Activated T-cell treated with anti-CD3 and anti-CD28 coated beads, Interleukin-2, amount 50 U/mL, for 48 hours (primary cell): ENCODE data around the gene NOL6.
"Not testable (repeated sequence)": the region's sequence is repeated elsewhere in the genome, so short reads cannot be mapped to it uniquely, and the experiment has no call there.

Experiments used
- DNase-seq, 2 experiments: peaks; one replicate each; pipeline ENCODE4 v3.0.0-alpha.2; 2020

Gene NOL6

DNA sequence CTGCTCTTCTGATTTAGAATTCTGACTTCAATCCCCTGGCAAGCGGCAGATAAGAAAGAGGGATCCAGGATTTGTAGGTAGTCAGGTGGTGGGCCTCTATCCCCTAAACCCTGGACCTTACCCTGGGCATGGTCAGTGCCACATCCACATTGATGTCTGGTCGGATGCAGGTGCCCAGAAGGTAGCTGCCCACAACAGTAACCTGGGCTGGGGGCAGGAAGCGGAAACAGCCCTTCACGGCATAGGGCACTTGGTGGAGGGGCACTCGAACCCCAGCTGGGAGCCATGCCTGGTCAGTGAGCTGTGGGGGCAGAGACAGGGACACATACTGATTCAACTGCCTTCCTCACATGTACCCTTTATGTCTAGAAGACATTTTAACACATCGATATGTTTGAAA, 3.8 kb downstream of the NOL6 start:
- peak in 1 of 2 experiments; percentile 11 for DNase-seq

DNA sequence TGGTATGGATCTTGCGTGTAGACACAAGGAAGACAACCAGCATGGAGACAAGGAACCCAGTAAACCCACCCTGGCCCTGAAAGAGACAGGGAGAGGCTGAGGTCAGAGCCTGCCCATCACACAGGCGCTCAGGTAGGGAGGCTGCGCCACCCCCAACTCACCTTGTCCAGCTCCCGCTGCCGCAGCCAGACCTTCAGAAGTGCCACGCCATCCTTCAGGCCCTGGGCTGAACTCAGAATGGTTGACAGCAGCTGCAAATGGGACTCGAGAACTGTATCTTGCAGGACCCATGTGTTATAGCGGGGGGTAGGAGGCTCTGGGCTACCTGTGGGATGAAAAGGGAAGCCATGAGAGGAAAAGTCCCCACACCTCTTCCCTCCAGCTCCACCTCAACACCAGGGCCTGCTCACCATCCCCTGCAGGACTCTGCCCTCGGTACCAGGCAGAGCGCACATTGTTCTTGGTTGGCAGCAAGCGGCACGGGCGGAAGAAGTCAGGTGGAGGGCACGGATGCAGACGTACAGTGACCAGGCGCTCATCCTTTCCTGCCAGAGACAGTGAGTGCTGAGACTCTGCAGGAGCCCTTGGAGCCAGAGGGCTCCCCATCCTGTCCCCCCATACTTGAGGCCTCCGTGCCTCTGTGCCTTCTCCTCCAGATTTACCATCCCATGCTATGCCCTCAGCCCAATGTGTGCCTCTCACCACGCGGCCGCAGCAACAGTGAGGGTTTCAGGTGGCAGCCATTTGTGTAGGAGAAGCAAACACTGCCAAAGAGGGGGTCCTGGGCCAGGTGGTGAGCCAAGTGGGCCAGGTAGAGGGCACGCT, 4.7 kb downstream of the NOL6 start:
- no peak for DNase-seq

DNA sequence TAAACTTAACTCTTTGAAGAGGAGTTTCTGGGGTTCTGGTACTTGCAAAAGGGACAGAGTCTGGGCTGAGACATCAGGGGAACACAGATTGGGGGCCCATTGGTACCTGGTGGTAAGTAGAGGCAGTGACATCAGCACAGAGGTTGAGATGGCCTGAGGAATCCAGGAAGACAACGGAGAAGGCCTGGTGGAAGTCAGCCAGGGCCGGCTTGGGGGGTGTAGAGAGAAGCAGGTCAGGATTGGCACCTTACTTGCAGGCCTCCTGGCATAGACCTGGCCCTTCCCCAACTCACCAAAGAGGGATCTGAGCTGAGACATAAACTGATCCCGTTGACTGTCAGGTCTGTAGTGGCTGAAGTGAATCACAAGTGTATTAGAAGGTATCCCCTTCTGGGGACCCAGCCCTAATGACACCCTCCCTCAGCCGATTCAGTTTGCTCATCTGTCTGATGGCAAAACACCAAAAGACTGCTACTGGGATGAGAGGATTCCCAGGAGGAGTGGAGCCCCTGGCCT, 5.5 kb downstream of the NOL6 start:
- no peak for DNase-seq

DNA sequence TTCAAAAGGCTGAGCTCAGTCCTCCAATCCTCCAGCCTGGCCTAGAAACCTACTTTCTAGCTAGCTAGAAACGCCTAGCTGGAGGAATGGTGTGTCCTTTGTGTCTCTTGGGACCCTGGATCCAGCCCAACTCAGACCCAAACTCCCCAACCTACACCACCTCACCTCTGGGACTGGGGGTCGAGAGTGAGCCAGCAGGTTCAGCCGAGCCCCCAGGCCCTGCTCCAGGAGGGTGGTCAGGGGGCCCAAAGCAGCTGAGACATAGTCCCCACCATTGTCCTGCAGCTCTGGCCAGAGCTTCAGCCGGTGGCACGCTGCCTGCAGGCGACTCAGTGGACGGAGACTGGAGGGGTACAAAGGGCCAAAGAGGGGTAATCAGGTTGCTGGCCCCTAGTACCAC, 6.2 kb downstream of the NOL6 start:
- peak in 1 of 2 experiments; percentile 14 for DNase-seq

DNA sequence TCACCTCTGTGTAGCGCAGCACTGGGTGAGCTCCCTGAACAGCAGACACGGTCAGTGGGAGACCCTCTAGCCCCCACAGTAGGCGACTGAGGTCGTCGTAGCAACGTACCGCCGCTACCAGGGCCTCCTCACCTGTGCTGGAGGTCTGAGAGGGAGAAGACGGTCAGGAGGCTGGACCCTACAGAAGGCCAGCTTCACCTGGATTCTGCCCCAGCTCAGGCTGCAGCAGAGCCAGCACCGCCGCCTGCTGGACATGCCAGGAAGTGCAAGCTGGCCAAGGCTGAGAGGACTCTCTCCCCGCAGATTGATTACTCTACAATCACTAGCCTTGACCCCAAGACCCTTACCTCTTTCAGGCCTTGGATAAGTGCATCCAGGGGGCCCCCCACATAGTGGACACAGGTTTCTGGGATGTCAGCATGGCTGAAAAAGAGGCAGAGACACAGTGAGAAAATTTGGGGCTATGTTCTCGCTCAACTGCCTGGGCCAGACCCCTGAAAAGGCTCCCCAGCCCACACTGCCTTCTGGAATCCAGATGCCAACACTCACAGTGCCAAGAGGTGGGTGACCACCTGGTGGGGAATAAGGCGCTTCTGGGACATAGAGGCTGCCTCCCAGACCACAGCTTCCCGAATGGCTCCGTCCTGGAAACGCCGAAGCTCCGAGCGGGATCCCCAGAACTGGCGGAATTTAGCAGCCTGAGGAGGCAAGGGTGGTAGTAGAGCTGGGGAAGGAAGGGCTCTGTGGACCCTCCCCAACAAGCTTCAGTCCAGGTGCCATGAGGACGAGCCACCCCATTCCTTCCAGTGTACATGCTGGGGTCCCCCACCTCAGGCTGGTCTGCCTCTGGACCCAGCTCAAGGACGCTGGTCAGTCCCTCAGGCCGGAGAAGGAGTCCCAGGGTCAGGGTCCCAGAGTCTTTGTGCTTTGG, 6.9 kb downstream of the NOL6 start:
- DNase-seq = peak; percentile 86

DNA sequence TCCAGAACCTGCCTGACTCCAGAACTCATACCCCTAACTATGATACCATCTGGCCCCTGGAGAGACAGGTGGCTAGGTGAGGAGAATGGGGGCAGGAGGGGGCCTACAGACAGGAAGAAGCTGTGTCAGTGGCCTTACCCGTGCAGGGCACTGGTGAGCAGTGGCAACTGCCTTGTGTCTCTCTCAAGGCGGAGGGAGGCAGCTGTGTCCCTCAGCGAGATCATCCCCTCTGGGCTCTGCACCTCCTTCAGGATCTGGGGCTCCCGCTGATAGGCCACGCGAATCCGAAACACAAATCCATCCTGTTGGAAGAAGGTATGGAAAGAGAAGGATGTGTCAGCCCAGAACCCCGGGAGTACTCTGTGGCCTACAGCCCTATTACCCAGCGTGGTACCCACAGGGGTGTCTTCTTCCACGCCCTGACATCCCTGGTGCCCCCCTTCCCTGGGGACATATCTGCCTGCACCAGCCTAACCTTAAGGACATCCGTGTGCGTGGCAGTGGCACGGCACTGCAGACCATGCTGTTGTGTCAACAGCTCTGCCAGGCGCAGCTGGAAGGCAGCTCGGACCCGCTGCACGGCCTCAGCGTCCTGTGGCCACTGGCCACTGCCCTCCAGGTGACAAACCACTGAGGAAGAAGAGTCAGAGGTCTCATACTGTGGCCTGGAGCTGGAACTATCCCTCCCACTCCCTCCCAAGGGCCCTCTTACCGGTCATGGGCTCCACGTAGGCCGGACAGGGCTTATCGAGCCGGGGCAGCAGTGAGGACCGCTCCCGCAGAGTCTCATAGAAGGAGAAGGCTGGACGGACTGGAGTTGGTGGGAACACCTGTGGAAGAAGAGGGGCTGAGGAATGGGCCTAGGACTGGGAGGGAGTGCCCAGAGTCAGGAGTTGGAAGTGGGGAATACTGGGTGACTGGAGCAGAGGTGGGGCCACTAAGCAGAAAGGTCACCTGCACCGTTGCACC, 7.8 kb downstream of the NOL6 start:
- peak in 1 of 2 experiments; percentile 12 for DNase-seq

DNA sequence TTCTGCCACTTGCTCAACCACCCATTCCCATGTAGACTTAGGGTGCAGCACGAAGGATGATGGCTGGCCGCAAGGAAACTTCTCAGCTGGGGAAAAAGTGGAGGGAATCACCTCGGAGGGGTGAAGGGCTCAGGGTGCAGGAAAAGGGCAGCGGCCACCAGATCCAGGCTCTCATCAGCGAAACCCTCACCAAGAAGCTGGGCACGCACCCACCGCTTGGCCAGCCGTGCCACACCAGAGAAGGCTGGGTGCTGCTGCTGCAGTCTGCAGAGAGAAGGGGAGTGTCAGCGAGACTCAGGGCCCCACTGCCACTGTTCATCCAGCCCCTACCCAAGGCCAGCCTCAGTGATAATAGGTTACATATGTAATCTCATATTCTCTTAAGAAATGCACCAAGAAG, 8.6 kb downstream of the NOL6 start:
- DNase-seq = no peak

DNA sequence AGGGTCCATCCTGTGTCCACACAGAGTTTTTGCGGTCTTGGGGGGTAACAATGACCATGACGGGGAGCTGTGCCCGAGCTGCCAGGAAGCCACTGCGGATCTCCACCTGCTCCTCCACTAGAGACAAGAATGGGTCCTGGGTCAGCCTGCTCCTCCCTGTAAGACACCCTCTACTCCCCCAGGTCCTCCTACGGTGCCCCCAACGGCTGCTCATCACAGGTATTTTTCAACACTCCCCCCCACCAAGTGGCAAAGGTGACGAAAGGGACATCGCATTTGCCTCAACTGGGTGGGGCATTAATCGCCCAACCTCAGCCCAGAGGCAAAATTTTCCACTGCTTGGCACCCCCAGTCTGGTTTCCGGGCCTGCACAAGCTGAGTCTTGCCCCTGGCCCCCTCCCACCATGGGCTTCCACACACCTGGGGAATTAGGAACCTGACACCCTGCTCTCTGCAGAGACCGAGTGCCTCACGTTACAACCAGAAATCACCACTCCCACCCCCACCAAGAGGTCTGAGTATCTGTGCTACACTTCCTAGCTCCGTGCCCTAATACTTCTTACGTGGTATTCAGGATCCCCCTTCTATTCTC, 9.6 kb downstream of the NOL6 start:
- no peak for DNase-seq

DNA sequence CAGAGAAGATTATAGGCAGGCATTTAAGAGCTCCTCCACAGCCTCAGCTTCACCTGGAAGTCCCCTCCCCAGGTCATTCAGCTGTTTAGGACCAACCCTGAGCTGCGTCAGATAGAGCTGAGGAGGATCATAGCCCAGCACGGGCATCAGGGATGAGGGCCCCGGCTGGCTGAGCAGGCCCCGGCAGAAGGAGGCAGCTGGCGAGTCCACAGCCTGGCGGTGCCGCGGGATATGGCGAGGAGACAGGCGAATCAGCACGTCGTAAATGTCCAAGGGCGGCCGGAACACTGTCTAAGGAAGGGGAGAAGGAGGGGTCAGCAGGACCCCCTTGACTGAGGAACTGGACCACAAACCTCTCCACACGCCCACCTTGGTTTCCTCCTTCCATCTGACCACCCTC, 10.6 kb downstream of the NOL6 start:
- no peak for DNase-seq

DNA sequence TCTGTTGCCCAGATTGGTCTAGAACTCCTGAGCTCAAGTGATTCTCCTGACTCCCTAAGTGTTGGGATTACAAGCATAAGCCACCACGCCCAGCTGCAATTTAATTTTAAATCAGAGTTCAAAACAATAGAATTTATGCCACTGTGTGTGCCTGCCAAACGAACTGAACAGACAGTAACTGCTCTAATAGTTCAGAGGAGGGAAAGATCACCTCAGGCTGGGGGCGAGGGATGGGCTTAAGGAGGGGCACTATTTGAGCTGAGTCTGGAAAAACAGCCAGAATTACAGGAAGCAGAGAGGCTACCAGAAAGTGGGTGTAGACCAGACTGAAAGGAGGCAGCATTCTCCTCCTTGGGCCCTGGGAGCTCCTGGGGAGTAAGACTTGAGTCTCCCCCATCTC, 12.2 kb downstream of the NOL6 start:
- no peak for DNase-seq

DNA sequence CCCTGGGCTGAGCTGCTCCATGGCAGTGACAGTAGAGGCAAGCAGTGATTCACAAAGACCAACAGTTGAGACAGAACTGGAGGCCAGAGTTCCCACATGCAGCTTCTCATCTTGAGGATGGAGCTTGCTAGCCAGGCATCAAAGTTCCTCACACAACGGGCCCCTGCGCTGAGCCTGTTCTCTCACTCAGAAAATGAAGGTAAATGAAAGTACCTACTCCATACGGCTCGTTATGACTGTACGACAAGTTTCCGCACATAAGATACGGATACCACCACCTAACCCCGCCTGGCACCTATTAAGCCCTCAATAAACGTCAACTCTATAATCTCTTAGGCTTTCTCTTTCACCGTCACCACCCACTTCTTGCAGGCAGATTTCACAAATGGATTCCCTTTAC, 12.9 kb downstream of the NOL6 start:
- no peak for DNase-seq

DNA sequence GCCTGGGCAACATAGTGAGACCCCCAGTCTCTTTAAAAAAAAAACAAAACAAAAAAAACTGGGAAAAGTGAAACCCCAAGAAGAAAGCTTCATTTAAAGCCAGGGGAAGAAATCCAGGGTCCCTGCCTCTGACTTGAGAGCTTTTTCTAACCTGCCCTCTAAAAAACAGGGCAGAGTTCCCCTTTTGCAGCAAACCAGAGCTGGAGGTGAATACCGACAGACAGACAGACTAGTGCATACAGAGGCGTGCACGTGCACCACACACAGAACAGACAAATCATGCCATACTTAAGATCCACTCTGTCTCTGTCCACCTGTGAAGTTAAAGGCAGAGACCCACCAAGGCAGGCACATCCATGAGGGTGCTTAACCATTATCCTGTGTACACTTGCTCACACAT, 14.6 kb downstream of the NOL6 start:
- no peak for DNase-seq

DNA sequence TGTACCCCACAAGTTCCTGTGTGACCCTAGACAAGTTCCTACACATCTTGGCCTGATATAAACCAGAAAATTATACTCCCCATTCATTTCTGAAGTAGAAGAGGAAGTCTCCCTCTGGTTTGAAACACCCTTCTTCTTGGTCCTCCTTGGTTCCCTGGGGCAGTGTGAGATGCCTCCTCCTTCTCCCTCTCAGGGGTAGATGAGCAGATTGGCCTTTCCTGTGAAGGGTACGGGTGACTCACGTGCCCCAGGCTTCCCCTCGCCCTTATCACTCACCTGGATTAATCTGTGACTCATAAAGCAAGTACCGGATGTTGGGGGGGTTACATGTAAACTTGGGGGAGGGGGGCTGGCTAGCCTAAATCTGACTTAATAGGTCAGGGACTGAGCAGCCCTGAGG, 15.3 kb downstream of the NOL6 start:
- DNase-seq = peak; percentile 65 to 68

DNA sequence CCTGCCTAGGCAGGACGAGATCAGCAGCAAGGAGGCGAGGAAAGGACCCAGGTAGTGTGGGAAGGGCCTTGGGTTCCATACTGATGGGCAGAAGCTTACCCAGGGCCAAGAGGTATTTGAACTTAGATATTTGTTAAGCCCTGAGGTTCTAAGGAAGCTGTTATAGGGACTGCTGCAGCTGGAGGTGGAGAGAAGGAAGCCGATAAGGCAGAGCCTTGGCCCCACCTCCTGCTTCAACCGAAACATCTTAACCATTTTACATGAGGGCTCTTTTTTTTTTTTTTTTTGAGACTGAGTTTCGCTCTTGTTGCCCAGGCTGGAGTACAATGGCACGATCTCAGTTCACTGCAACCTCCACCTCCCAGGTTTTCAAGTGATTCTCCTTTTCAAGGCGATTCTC, 17.8 kb downstream of the NOL6 start:
- DNase-seq = peak in 1 of 2 experiments; percentile 37

DNA sequence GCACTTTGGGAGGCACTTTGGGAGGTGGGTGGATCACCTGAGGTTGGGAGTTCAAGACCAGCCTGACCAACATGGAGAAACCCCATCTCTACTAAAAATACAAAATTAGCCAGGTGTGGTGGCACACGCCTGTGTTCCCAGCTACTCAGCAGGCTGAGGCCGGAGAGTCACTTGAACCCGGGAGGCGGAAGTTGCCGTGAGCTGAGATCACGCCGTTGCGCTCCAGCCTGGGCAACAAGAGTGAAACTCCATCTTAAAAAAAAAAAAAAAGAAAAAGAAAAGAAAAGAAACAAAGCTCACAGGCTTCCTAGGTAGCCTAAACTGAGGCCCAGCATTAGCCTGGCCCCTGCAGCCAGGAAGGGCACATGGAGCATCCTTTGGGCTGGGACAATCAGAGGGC, 18.3 kb downstream of the NOL6 start:
- not testable (repeated sequence) for DNase-seq

DNA sequence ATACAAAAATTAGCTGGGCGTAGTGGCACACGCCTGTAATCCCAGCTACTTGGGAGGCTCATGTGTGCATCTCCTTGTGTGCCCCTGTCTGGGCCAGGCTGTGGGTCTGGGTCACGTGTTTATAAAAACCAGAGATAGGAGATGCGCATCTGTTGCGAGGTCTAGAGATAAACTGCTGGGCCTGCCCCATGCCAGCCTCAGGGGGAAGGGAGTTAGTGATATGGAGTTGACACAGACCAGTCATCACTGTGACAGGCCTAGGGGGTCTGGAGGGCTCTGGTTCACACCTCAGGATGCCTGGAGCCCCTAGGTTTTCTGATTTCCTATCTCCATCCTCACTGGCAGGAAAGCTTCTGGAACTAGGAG, 19.1 kb downstream of the NOL6 start:
- DNase-seq = not testable (repeated sequence)

DNA sequence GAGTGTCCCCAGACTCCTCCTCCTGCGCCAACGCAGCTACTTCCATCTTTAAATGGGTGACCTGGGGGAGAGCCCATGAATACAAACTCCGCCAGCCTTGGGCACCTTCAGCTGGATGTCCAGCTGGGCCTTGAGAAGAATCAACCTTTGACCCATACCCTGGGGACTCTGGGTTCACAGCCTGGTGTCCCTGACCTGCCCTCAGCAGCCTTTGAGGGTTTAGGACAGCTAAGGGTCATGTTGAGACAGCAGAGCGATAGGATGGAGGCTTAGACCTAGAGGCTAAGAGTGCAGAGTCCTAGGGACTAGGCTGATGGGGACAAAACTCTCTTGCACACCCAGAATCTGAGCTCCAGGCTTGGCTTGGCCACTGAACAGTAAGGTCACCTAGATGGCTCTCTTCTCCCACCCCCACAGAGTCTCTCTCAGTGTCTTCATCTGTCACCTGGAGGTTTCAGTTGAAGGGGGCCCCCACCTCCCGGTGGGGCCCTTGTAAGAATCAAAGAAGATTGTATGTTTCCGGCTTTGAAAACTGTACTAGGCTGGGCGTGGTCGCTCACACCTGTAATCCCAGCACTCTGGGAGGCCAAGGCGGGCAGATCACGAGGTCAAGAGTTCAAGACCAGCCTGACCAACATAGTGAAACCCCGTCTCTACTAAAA, 19.6 kb downstream of the NOL6 start:
- peak in 1 of 2 experiments; percentile 35 for DNase-seq

DNA sequence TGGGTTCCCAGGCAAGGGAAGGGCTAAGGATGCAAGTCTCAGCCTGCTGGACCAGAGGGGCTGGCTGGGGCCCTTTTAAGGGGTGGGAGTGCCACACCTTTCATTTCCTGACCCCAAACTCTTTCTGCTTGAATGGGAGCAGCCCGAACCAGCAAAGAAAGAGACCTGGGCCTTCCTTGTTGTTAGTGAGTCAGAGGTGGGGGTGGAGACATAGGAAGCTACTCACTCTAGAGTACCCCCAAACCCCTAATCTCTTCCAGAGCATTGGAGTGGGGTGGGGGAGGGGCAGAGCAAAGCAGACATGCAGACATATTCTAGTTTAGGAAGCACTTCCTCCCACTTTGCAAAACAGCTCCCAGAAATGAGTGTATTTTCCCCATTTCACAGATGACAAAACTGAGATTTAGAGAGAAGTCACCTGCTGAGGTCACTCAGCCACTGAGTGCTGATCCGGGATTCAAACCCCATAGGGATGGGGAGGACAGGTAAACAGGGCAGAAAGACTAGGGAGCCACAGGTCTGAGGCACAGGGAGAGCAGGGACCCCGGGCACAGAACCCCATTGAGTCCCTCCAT, 20.4 kb downstream of the NOL6 start:
- DNase-seq = no peak

DNA sequence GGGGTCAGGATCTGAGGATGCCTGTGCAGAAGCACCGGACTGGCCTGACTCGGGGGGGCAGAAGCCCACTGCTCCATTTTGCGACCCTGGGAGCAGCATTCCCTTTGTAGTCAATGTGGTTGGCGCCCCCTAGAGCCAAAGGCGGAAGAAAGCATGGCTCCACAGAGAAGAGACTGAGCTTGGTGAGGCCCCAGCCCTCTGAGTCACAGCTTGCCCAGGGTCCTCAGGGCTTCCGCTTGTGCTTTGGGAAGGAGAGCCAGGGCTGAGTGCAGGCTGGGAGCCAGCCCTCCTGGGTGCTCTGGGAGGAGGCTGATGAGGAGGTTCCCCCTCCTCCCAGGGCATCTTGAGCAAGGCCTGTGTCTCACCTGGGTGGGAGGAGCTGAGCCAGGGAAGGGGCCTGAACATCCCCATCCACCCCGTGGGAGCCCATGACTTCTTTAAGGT, 20.9 kb downstream of the NOL6 start:
- DNase-seq = peak; percentile 79 to 82

DNA sequence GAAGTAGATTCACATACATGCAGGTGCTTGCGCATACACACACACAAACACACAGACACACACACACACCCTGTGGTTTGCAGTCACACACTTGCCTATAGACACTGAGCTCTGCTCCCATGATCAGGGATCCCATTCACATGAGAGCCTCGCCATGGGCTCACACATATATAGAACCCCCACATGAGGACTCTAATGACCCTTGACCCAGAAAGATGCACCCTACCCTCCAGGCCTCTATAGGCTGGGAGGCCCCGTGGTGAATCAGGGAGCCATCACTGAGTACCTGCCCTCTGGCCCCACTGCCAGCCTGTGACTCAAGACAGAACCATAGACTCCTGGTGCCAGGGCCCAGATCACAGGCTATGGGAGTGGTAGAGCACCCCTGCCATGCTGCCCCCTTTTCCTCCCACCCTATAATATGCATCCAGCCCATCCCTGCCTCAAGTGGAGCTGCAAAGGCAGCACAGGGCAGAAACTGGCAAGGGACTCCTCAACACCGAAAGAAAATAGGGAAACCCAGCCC, 23.0 kb downstream of the NOL6 start:
- DNase-seq = no peak

DNA sequence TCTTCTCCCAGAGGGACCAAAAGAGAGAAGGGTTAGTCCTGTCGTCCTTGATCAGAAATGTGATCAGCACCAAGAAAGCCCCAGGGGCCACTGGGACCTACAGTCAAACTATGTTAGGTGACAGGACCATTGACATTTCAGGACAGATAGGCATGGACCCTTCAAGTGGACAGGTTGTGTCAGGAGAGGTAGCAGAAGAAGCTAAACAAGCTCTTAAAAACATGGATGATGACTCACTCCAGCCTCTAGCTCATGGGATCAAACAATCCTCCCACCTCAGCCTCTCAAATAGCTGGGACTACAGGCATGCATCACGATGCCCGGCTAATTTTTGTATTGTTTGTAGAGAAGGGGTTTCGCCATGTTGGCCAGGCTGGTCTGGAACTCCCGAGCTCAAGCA, 24.0 kb downstream of the NOL6 start:
- no peak for DNase-seq
